ENCODE measurements around the gene THEM4. TPM values are rescaled to one million over a fixed set of nuclear protein-coding genes. Genes with fewer than 3 reads are reported as not detected.

The THEM4 gene
- total and polyA plus RNA-seq, 2 of the 8 experiments (the other 6 are each of a cell fraction or from before 2014, with no cell fraction given) = 9.9 to 11.2 TPM

DNA sequence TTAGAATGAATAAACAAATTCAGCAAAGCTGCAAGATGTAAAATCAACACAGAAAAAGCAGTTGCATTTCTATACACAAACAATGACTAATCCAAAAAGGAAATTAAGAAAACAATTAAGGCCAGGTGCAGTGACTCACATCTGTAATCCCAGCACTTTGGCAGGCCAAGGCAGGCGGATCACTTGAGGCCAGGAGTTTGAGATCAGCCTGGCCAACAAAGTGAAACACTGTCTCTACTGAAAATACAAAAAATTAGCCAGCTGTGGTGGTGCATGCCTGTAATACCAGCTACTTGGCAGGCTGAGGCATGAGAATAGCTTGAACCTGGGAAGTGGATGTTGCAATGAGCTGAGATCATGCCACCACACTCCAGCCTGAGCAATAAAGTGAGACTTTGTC, 22.3 kb downstream of the THEM4 start (continued):
- TF ChIP-seq EGR1 (IDR thresholded peaks at IDR 0.05; ENCODE audit: borderline replicate concordance, low read depth, low read length) = no peak
- TF ChIP-seq, protein P1, sequence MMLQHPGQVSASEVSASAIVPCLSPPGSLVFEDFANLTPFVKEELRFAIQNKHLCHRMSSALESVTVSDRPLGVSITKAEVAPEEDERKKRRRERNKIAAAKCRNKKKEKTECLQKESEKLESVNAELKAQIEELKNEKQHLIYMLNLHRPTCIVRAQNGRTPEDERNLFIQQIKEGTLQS (IDR thresholded peaks at IDR 0.05; ENCODE audit: insufficient read depth, low read depth, low read length) = no peak
- TF ChIP-seq PHF8 (conservative IDR thresholded peaks at IDR 0.05; ENCODE audit: low read depth, low read length) = no peak
- no peak for TF ChIP-seq NRF1 (IDR thresholded peaks at IDR 0.05; ENCODE audit: low read depth, low read length)
- TF ChIP-seq HDAC2 (IDR thresholded peaks at IDR 0.05; ENCODE audit: borderline replicate concordance in 1 of 2, low read depth in 2 of 2, low read length in 2 of 2) = no peak
